Spleen (tissue), 11 donors: ENCODE data around the gene ITFG1. TPM values are rescaled to one million over a fixed set of nuclear protein-coding genes. Genes with fewer than 3 reads are reported as not detected.

Experiments used
- DNase-seq: peaks from one replicate; pipeline ENCODE4 v3.0.0-alpha.2; 2020
- H3K27ac ChIP-seq, 8 donors: fragments of 200-600 bp; sonication (generic) in 7 of 8; 1 replicate in 4 of 8; 2 replicates in 4 of 8; pipeline versions ENCODE4 v1.5.0 to v1.8.0; 2016 to 2021; ENCODE audit warnings: inconsistent platforms in 4 of 8, mild to moderate bottlenecking in 4 of 8, moderate library complexity in 1 of 8
- H3K27me3 ChIP-seq, 7 donors: fragments of 200-600 bp; sonication (generic) in 6 of 7; replicated peaks in 1 of 7; 1 replicate in 4 of 7; 2 replicates in 3 of 7; pipeline versions ENCODE4 v1.5.0 to v1.8.0; 2016 to 2021; ENCODE audit warnings: inconsistent platforms in 3 of 7, mild to moderate bottlenecking in 1 of 7
- H3K36me3 ChIP-seq, 6 donors: fragments of 200-600 bp; sonication (generic) in 5 of 6; 1 replicate in 4 of 6; 2 replicates in 2 of 6; pipeline versions ENCODE4 v1.5.0 to v1.8.0; 2016 to 2021; ENCODE audit warnings: inconsistent platforms in 2 of 6
- H3K4me1 ChIP-seq, 6 donors: fragments of 200-600 bp; sonication (generic) in 5 of 6; 1 replicate in 3 of 6; 2 replicates in 3 of 6; pipeline versions ENCODE4 v1.5.0 to v1.8.0; 2016 to 2021; ENCODE audit warnings: inconsistent platforms in 3 of 6
- H3K4me3 ChIP-seq, 8 donors: fragments of 200-600 bp; sonication (generic) in 7 of 8; 1 replicate in 4 of 8; 2 replicates in 4 of 8; pipeline versions ENCODE4 v1.5.0 to v1.8.0; 2016 to 2021; ENCODE audit warnings: inconsistent platforms in 4 of 8, mild to moderate bottlenecking in 4 of 8, moderate library complexity in 2 of 8
- H3K9me3 ChIP-seq, 8 donors: fragments of 200-600 bp; sonication (generic) in 7 of 8; 1 replicate in 4 of 8; 2 replicates in 4 of 8; pipeline versions ENCODE4 v1.5.0 to v1.8.0; 2016 to 2021; ENCODE audit warnings: inconsistent platforms in 4 of 8
- CTCF ChIP-seq, 11 experiments: fragments of 200-600 bp in 7 of 11; fragments of 450-650 bp in 4 of 11; sonication (generic) in 4 of 11; IDR thresholded peaks in 8 of 11; conservative IDR thresholded peaks in 3 of 11; 1 replicate in 7 of 11; 2 replicates in 4 of 11; pipeline versions ENCODE4 v1.4.0 to v1.8.0; 2016 to 2021; ENCODE audit warnings: antibody characterized with exemption in 11 of 11, inconsistent platforms in 4 of 11, mild to moderate bottlenecking in 1 of 11
- POLR2A ChIP-seq, 3 donors: fragments of 450-650 bp; IDR thresholded peaks; one replicate each; pipeline ENCODE4 v1.5.1; 2017; ENCODE audit warnings: antibody characterized with exemption in 3 of 3, mild to moderate bottlenecking in 1 of 3
- POLR2AphosphoS5 ChIP-seq, 3 donors: sonication (generic); formaldehyde crosslinking; IDR thresholded peaks; one replicate each; pipeline ENCODE4 v1.5.1; 2017; ENCODE audit warnings: antibody characterized with exemption in 3 of 3
- WGBS, 5 donors: extraction: QIAGEN DNeasy Blood & Tissue Kit in 3 of 5; methylation state at CpG; one replicate each; pipeline versions ENCODE4 v1.1.5 to v1.1.7; 2013 to 2018; 5-methylcytosine and 5-hydroxymethylcytosine counted together
- intact Hi-C: fragments of 100-400 bp; cut with DNase I; formaldehyde crosslinking; loops from one replicate; pipeline ENCODE4 v1.15.0; 2023; ENCODE audit warnings: low total_unique reads
- polyA plus RNA-seq, 3 donors: library from polyadenylated mRNA; stranded (reverse); fragments of 200-250 nt; gene quantifications; one replicate each; pipeline ENCODE4 v1.2.1, GENCODE V29; 2013
- total RNA-seq, 7 donors: library from RNA; depleted of rRNA in 3 of 7; stranded (reverse); fragments of >200 nt in 3 of 7; fragmentation: NEBNext Ultra II Directional in 4 of 7; extraction: Animal tissue kit (Norgen Biotek cat#: 25700) in 4 of 7; gene quantifications; one replicate each; pipeline versions ENCODE4 v1.1.0 to v1.2.1, GENCODE V29; 2016 to 2021
- donor health status: healthy with polysubstance abuse.
- donor health status: DM: no; HTN: no; CAD: no; lungs with moderate emphysema.
- donor health status: DM: no; HTN: no; CAD: no.
- donor health status: Bipolar disorder and iron deficiency.
- donor health status: healthy.
- donor health status: DM: no; HTN: no; CAD: no.
- donor health status: DM: yes; HTN: yes; CAD: no.

Gene ITFG1
- total and polyA plus RNA-seq, 10 donors: 9.0 to 62.3 (median 47.6) TPM

- no peaks in the 10 kb centered on the region for H3K4me1 ChIP-seq
- H3K27me3 ChIP-seq: no peaks in the 10 kb centered on the region
- peaks cover 0 to 16% (median 0%) of the 10 kb centered on the region in 6 donors for H3K36me3 ChIP-seq
- peaks cover 0 to 9% (median 0%) of the 10 kb centered on the region in 8 donors for H3K9me3 ChIP-seq
- intact Hi-C loops: no loop called here
- WGBS, 5 donors: 89 to 98% (median 95%) methylated on average over 7 to 8 of the region's 8 CpGs
- no peak for DNase-seq
- no peak for TF ChIP-seq POLR2A (IDR thresholded peaks at IDR 0.05)
- no peak for TF ChIP-seq CTCF (IDR thresholded peaks at IDR 0.05 in 8 of 11, conservative IDR thresholded peaks at IDR 0.05 in 3 of 11)
- no peak for TF ChIP-seq POLR2AphosphoS5 (IDR thresholded peaks at IDR 0.05)
- H3K27ac ChIP-seq: no peak overlapping the region
- no peak overlapping the region for H3K4me3 ChIP-seq
Measured at GRCh38 chr16:47180073-47180472, 280.8 kb downstream of the ITFG1 start.

- Histone ChIP-seq H3K36me3 (peaks cover 0 to 8% (median 0%) of the 10 kb centered on the region in 6 donors), H3K27ac (no peak overlapping the region), H3K9me3 (no peaks in the 10 kb centered on the region), H3K27me3 (no peaks in the 10 kb centered on the region), H3K4me1 (no peaks in the 10 kb centered on the region), H3K4me3 (no peak overlapping the region)
- intact Hi-C loops: no loop called here
- TF ChIP-seq POLR2AphosphoS5 (IDR thresholded peaks at IDR 0.05): no peak
- TF ChIP-seq CTCF (IDR thresholded peaks at IDR 0.05 in 8 of 11, conservative IDR thresholded peaks at IDR 0.05 in 3 of 11): no peak
- no peak for TF ChIP-seq POLR2A (IDR thresholded peaks at IDR 0.05)
- DNase-seq: no peak
Measured at GRCh38 chr16:47175152-47175551, 285.7 kb downstream of the ITFG1 start.

- intact Hi-C loops: no loop called here
- Histone ChIP-seq H3K27me3 (no peaks in the 10 kb centered on the region), H3K9me3 (no peaks in the 10 kb centered on the region), H3K27ac (no peak overlapping the region), H3K36me3 (peaks cover 0 to 37% (median 3%) of the 10 kb centered on the region in 6 donors), H3K4me1 (no peaks in the 10 kb centered on the region), H3K4me3 (no peak overlapping the region)
- DNase-seq: no peak
- WGBS, 5 donors: 89 to 96% (median 93%) methylated on average over 10 of the region's 10 CpGs
- no peak for TF ChIP-seq POLR2AphosphoS5 (IDR thresholded peaks at IDR 0.05)
- no peak for TF ChIP-seq POLR2A (IDR thresholded peaks at IDR 0.05)
- TF ChIP-seq CTCF (IDR thresholded peaks at IDR 0.05 in 8 of 11, conservative IDR thresholded peaks at IDR 0.05 in 3 of 11): no peak
Measured at GRCh38 chr16:47162670-47163420, 298.0 kb downstream of the ITFG1 start.

- H3K27me3 ChIP-seq: no peaks in the 10 kb centered on the region
- H3K4me3 ChIP-seq: no peak overlapping the region
- H3K9me3 ChIP-seq: no peaks in the 10 kb centered on the region
- TF ChIP-seq POLR2A (IDR thresholded peaks at IDR 0.05) (no peak), CTCF (IDR thresholded peaks at IDR 0.05 in 8 of 11, conservative IDR thresholded peaks at IDR 0.05 in 3 of 11) (no peak), POLR2AphosphoS5 (IDR thresholded peaks at IDR 0.05) (no peak)
- DNase-seq: no peak
- intact Hi-C loops: no loop called here
- H3K36me3 ChIP-seq: peaks cover 0 to 51% (median 6%) of the 10 kb centered on the region in 6 donors
- H3K4me1 ChIP-seq: no peaks in the 10 kb centered on the region
- no peak overlapping the region for H3K27ac ChIP-seq
- 94 to 99% (median 96%) methylated on average over 4 of the region's 4 CpGs for WGBS, 5 donors
Measured at GRCh38 chr16:47161464-47161863, 299.4 kb downstream of the ITFG1 start.
